ENCODE results near the gene EYA4.

EYA4 gene

DNA sequence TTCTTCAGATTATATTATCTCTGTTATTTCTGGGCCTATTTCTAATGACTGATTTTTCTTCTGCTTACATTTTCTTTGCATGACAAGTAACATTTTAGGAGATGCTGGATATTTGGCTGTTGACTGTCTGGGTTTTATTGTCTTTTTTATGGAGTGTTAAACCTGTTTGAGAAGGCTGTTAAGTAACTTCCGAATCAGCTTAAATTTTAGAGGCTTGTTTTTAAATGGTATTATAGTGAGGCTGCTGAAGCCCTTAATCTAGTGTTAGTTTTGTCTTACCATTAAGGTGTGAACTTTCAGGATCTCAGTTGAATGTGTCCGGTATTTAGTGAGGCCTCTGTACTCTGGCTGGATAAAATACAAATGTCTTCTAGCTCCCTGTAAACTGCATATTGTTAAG, 109.8 kb downstream of the EYA4 start:
- Histone ChIP-seq H3K27me3 (no peaks in the 10 kb centered on the region), H3K4me1 (no peaks in the 10 kb centered on the region), H3K27ac (no peak overlapping the region), H3K9me3 (no peaks in the 10 kb centered on the region), H3K4me3 (no peak overlapping the region), H3K36me3 (no peaks in the 10 kb centered on the region)
- TF ChIP-seq CTCF (IDR thresholded peaks at IDR 0.05) = no peak
- DNase-seq = no peak
- intact Hi-C loops (cut with DNase I; ENCODE audit: low total_unique reads) = no loop called here

GRCh38 chr6:133352046-133352445, 110.9 kb downstream of the EYA4 start:
- TF ChIP-seq CTCF (IDR thresholded peaks at IDR 0.05) = no peak
- Histone ChIP-seq H3K27me3 (no peaks in the 10 kb centered on the region), H3K9me3 (no peaks in the 10 kb centered on the region), H3K36me3 (no peaks in the 10 kb centered on the region), H3K4me1 (no peaks in the 10 kb centered on the region), H3K27ac (no peak overlapping the region), H3K4me3 (no peak overlapping the region)
- no peak for DNase-seq
- intact Hi-C loops (cut with DNase I; ENCODE audit: low total_unique reads) = no loop called here

- DNase-seq = no peak
- TF ChIP-seq CTCF (IDR thresholded peaks at IDR 0.05) = no peak
- H3K27ac ChIP-seq = no peak overlapping the region
- no peaks in the 10 kb centered on the region for H3K36me3 ChIP-seq
- no peak overlapping the region for H3K4me3 ChIP-seq
- H3K27me3 ChIP-seq = no peaks in the 10 kb centered on the region
- H3K4me1 ChIP-seq = no peaks in the 10 kb centered on the region
- intact Hi-C loops (cut with DNase I; ENCODE audit: low total_unique reads) = no loop called here
- H3K9me3 ChIP-seq = no peaks in the 10 kb centered on the region
These were observed 111.9 kb downstream of the EYA4 start for GRCh38 chr6:133353061-133353460.

DNA sequence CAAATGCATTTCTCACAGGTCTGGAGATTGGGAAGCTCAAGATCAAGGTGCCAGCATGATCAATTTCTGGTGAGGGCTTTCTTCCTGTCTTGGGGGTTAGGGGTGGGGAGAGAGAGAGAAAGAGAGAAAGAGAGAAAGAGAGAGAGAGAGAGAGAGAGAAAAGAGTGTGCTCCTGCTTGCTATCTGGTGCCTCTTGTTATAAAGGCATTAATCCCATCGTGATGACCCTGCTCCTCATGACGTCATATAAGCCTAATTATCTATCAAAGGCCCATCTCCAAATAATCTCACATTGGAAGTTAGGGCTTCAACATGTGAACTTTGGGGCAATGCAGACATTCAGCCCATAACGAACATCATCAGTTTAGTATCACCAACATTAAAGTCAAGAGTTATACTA, 114.8 kb downstream of the EYA4 start:
- Histone ChIP-seq H3K4me1 (no peaks in the 10 kb centered on the region), H3K4me3 (no peak overlapping the region), H3K27ac (no peak overlapping the region), H3K9me3 (no peaks in the 10 kb centered on the region), H3K27me3 (no peaks in the 10 kb centered on the region), H3K36me3 (no peaks in the 10 kb centered on the region)
- no peak for TF ChIP-seq CTCF (IDR thresholded peaks at IDR 0.05)
- intact Hi-C loops (cut with DNase I; ENCODE audit: low total_unique reads) = no loop called here
- DNase-seq = no peak

DNA sequence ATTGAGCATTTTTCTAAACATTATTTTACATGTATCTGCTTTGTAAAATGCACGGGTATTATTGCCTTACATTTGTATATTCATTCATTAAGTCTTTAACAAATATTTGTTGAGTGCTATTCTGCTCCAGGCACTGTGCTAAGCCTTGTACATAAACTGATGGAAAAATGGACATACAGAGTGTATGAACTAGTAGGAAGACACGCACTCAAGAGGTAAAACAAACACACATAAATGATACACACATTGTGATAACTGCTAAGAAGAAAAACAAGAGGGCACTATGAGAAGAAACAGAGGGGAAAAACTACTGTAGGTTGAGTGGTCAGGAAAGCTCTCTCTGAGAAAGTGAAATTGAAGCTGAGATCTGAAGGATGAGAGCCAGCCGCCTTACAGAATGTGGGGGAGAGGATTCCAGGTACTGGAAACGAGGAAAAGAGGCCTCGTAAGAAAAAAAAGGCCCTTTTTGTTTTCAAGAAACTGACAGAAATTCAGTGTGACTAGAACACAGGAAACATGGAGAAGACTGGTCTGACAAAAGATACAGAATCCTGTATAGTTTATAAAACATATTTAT, 117.5 kb downstream of the EYA4 start:
- no peaks in the 10 kb centered on the region for H3K9me3 ChIP-seq
- no peak for DNase-seq
- no peaks in the 10 kb centered on the region for H3K27me3 ChIP-seq
- H3K4me1 ChIP-seq = no peaks in the 10 kb centered on the region
- no peaks in the 10 kb centered on the region for H3K36me3 ChIP-seq
- H3K27ac ChIP-seq = no peak overlapping the region
- intact Hi-C loops (cut with DNase I; ENCODE audit: low total_unique reads) = no loop called here
- no peak for TF ChIP-seq CTCF (IDR thresholded peaks at IDR 0.05)
- H3K4me3 ChIP-seq = no peak overlapping the region

- intact Hi-C loops (cut with DNase I; ENCODE audit: low total_unique reads) = no loop called here
These were observed 118.1 kb downstream of the EYA4 start for GRCh38 chr6:133359256-133359655.

More at GRCh38 chr6:133359256-133359655, 118.1 kb downstream of the EYA4 start:
- Histone ChIP-seq H3K9me3 (no peaks in the 10 kb centered on the region), H3K27me3 (no peaks in the 10 kb centered on the region), H3K4me1 (no peaks in the 10 kb centered on the region), H3K4me3 (no peak overlapping the region), H3K36me3 (no peaks in the 10 kb centered on the region), H3K27ac (no peak overlapping the region)
- TF ChIP-seq CTCF (IDR thresholded peaks at IDR 0.05) = no peak
- no peak for DNase-seq

All from tibial artery (tissue), 4 donors.